ENCODE data around the gene ROCK2. TPM values are rescaled to one million over a fixed set of nuclear protein-coding genes. Genes with fewer than 3 reads are reported as not detected.

The ROCK2 gene
- total RNA-seq = 18.8 and 19.3 TPM in 2 replicates

DNA sequence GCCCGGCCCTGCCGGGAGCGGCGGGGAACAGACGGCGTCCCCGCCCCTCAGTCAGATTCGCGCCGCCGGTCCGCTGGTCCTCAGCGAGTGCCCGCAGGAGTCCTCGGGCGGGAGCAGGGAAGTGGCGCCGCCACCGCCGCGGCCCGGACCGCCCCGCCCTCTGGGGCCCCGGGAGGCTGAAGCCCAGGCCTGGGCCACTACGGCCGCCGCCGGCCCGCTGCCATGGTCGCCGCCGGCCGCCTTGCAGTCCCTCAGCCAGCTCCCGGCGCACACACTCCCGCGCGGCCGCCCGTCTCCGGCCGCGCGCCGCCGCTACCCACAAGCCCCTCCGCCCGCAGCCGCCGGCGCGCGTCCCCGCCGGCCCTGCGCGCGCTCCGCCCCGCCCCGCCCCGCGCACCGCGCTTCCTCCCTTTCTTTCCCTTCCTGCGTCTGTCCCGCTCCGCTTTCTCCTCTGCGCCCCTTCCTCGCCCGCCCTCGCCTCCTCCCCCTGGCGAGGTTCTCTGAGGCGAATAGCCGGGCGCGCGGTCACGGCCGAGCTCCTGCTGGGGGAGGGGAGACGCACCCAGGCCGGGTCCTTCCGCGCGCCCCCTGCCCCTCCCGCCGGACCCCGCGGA is at the start of gene ROCK2:
Gene ROCK2, minus strand, starts transcription at position 295 of the 614 bp plus-strand sequence. CDS start 500 bp downstream, outside the sequence.
- intact Hi-C loops (cut with micrococcal nuclease) = loop anchor here (2.0 to 10.0 kb wide), 4 partner anchors 110 to 1370 kb away; partner anchors contain the start of genes PDIA6 and TRIB2

DNA sequence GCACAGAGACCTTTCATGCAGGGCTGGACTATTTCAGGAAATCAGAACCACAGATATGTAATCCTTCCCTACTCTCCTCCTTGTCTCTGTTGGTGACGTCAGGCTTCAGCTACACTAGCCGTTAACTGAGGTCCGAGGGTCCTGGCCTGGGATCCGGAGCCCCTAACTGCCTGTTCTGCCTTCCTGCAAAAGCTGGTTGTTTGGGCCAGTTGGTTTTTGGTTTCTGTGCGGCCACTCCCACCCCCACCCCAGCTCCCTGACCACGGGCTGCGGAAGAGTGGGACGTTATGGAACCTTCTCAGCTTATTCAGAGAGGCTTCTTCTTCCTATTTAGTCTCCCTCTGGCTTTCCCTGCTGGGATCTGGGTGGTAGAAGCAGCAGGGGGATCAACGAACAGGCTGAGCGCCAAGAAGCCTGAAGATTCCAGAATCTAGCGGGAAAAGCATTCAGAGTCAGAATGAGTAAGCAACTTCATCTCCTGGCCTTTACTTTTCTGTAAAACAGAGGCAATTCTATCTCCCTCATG is 49.3 kb upstream of the ROCK2 start:
- intact Hi-C loops (cut with micrococcal nuclease) = no loop called here

DNA sequence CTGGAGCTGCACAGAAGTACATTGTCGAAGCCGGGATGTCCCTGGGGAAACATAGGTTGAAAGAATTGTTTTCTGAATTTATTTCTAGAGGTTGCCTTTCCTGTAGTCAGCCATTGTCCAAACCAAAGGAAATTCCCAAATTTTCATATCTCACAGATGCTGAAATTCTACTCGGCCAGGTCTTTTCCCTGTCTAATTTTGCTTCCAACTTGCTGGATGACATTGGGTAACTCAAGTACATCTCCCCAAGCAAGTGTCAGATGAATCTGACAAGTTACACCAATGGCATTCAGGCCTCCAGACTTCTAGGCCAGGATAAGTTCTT is 47.5 kb upstream of the ROCK2 start:
- intact Hi-C loops (cut with micrococcal nuclease) = no loop called here

DNA sequence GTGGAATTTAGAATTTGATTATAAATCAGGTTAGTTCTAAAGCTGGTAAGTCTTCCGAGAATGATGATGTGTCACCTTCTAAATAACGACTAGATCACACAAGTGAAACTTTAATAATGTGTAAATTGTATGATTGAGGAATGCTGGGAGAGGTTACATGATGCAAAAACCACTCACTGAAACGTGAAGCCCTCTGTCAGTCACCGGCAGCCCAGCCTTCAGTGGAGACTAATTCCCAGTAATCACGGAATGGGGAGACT is 45.9 kb upstream of the ROCK2 start:
- intact Hi-C loops (cut with micrococcal nuclease) = no loop called here

DNA sequence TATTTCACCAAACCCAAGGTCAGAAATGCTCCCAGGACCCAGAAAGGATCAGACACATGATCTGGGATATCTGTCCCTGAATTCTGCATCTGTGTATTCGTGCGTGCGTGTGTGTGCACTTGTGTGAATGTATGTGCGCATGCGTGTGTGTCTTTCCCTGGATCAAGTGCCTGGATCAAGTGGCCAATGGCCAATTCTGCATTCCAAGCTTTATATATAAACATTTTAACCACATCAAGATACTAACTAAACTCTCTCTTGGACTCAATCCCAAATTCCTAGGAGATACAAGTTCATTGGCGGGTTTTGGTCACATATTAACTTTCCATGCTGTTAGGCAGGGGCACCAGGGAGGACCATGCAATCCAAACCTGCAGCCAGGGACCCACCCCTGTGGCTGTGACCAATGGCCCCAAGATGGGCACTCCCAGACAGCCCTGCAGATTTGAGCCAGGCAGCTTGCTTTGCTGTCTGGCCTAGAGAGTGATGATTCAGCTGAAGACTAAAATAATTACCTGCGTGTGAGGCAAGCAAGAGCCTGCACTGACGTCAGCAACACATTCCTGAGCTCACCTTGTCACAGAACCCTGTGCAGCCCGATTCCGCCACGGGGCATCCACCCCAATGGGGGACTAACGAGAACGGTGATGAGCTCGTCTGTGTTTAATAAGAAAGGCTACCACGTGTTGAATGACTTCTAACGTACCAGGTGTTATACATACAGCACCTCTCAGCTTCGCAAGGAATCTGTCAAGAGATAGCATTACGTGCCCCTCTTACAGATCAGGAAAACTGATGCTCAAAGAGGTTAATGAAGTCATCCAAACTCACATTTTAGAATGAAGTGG is 45.3 kb upstream of the ROCK2 start:
- intact Hi-C loops (cut with micrococcal nuclease) = no loop called here

DNA sequence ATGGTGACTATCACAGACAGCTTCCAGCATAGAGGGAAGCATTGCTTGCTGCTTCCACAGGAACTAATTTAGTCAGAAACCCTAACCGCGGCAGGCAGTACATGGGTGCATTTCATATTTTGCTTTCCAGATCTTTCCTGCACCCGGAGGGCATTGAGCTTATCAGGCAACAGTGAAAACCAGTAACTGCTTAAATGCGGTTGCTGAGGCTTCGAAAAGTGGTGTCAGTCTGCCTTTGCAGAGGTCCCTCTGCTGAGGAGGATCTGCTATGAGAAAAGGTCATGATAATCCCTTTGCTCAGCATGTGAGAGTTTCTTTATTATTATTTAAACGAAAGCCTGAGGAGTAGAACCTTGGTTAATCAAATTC is 44.6 kb upstream of the ROCK2 start:
- intact Hi-C loops (cut with micrococcal nuclease) = no loop called here

DNA sequence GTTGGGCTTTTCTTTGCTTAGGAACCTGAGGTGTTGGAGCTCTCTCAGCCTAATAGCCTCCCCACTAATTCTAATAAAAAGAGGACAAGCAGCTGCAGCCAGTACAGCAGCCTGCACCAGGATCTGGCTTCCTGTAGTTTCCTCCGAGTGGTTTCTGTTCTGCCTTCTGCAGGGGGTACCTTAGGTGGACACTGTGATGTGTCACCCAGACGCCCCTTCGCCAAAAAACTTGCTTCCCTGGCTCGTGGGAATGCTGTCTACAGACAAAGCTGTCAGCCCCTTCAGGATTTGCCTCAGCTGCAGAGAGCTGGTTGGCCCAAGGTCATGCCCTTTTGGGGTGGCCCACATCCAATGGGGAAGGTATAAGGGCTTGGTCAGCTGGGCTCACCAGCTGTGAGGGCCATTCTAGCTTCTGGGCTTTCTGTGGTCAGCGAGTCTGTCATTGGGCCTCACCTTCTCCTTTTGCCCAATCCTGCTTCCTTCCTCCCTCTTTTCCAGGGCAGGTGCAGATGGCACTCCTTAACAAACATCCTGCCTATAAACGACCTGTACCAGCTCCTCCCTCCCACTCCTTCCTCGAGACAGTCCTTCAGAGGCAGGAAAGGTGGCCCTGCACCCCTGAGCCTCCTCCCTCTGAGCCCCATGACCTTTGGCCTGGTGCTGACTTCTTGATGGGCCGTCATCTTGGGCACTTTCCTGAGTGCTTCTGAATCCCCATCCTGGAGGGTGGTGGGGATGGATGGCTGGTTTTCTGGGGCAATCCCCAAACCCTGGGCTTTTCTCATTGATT is 44.0 kb upstream of the ROCK2 start:
- intact Hi-C loops (cut with micrococcal nuclease) = no loop called here

DNA sequence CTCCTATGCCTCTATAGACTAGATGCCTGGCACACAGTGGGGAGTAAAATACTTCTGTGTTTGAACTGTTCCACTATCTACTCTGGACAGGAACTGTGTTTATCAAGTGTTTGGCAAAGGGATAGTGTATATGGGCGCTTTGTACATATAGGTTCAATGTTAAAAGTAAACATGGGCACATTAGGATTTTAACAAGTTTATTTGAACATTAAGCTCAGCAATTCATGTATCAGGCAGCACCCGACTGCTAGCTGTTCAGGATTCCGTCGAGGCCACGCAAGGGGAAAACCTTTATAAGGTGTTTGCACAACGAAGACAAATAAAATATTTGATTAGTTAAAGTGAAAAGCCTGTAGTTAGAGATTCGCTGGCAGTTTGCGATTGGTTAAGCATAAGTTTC is 43.4 kb upstream of the ROCK2 start:
- intact Hi-C loops (cut with micrococcal nuclease) = no loop called here

DNA sequence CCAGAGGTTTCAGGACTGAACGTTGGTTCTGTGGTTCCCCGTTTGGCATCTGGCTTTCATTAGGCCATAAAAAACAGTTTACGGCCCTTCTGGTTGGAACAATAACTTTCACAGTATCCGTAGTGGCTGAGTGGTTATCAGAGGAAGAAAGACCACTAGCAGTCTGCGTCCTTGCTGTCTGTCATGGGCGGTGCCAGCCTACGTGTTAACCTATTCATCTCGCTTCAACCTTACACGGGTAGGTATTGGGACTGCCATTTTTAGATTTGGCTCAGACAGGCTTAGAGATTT is 42.6 kb upstream of the ROCK2 start:
- intact Hi-C loops (cut with micrococcal nuclease) = no loop called here

DNA sequence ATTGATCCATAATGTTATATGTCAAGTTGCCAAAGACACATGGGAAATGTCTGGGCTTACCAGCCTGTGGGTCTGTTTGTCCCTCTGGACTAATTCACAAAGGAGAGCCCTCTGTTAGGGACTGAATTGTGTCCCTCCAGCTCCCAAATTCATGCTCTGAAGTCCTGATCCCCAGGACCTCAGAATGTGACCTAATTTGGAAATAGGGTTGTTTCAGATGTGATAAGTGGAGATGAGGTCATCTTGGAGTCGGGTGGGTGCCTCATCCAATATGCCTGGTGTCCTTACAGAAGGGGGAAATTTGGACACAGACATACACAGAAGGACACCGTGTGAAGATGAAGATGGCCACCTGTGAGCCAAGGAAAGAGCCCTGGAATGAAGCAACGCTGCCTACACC is 41.4 kb upstream of the ROCK2 start:
- intact Hi-C loops (cut with micrococcal nuclease) = no loop called here

DNA sequence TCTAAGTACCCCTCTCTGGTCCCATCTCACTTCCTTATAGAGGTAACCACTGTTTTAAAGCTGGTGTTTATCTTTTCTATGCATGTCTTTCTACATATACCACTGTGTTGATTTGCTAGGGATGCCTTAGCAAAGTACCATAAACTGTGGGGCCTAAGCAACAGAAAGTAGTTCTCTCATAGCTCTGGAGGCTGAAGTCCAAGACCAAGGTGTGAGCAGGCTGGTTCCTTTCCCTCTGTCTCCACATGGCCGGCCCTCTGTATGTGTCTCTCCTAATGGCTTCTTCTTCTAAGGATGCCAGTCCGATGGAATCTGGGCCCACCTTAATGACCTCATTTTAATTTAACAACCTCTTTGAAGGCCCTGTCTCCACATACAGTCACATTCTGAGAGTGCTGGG is 40.8 kb upstream of the ROCK2 start:
- intact Hi-C loops (cut with micrococcal nuclease) = no loop called here

DNA sequence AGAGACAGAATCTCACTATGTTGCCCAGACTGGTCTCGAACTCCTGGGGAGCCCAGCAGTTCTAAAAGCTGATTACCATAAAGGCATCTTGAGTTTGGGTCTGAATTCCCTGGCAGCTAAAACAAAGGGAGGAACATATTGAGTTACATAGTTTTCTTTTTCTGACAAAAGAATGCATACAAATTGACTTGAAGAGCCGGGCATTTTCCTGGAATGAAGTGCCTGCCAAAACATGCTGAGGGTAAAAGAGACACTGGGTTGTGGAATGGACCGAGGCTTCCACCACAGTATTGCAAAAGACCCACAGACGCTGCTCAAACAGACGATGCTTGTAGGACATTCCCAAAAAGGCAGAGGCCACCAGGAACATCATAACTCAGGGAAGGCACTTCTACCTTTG is 35.1 kb upstream of the ROCK2 start:
- intact Hi-C loops (cut with micrococcal nuclease) = no loop called here

DNA sequence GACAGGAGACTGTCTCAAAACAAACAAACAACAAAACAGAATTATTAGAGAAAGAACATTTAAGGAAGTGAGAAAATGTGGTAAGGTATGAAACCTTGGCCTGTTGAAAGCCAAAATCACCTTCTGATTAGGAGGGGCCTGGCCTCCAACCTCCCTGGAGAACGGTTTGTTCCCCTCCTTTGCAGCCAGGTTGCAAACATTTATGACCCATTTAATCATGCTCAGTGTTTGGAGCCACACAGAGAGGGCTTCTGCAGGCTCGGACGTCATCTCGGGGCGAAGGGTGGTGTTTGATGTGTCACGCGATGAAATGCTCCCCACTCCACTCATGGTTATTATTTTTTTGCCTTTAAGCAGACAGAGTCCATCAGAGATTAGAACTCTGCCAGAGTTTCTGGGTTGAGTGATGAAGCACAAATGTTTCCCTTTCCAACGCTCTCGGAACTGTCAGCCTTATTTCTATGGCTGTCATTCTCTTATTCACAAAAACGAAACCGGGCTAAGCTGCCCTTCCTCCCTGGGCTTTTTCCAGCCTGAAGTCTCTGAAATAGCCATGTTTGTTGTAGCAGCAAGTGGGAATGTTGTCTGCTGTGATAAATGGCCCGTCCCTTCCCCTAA is 33.6 kb upstream of the ROCK2 start:
- intact Hi-C loops (cut with micrococcal nuclease) = no loop called here

DNA sequence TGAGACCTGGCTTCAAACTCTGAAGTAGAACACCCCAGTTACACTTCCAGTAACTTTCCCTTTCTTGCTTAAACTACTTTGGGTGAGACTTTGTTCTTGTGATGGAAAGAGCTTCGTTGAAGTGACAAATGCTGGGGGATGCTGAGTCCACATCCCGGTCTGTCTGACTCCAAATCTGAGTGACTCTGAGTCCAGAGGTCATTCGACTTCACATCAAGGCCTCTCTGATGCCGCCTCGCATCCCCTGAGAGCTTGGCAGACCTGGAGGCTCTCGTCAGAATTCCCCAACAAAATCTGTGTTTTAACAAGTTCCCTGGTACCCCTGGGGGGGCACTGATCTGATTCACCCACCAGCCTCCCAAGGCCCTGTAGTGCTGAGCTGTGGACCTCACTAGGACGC is 31.6 kb upstream of the ROCK2 start:
- intact Hi-C loops (cut with micrococcal nuclease) = no loop called here

DNA sequence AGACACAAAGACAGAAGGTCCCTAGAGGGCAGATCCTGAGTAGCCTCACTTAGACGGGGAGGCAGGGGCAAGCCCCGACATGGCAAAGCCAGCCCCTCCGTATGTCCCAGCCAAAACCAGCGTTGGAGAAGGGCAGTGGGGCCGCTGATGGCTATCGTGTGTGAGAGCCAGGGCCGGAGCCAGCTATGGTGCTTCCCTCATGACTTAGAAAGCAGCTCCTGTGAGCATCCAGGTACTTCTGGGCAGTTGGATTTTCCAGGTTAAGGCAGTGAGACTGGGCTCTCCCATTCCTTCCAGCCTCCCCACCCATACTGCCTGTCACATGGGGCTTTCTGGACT is 31.2 kb upstream of the ROCK2 start:
- intact Hi-C loops (cut with micrococcal nuclease) = no loop called here

DNA sequence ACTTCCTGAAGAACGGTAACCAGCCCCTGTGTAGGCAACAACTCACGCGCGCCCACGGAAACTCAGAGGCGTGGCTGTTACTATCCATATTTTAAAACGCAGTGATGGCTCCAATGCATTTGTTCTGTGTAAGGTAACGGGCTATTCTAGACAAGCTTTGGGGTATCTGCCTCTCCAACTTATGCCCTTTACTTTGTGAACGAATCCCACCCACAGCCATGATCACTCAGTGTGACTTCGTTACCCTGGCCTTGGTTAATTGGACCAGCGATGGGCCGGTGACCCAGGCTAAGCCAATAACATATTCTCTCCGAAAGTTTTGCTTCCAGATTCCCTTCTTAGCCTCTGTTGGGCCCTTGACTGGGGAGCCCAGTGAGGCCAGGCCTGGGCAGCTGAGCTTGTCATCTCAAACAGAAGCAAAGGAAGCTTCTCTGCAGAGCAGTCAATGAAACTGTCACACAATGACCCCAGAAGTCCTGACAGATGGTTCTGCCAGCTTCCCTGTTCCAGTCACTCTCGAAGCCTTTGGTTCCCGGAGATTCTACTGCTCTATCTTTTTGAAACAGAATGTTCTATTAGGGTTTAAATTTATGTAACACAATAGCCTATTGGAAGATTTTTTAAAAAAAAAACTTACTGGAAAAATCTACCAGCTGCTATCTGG is 30.7 kb upstream of the ROCK2 start:
- intact Hi-C loops (cut with micrococcal nuclease) = no loop called here

DNA sequence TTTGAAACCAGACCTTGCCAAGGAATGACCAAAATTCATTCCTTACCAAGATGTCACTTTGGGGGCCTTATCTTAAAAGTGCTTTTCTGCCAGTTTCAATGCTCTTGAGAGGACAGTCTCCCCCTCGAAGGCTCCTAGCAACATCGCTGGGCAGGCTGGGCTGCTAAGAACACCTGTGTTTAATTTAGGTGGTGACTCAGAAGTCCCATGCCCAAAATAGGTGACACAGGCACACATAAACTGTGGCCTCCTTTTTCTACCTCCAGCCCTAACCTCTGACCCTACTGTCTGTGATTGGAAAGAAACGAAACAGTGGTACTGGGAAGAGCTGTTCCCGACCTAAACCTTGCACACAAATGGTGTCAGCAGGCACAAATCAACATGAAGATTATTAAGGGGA is 28.7 kb upstream of the ROCK2 start:
- intact Hi-C loops (cut with micrococcal nuclease) = no loop called here

DNA sequence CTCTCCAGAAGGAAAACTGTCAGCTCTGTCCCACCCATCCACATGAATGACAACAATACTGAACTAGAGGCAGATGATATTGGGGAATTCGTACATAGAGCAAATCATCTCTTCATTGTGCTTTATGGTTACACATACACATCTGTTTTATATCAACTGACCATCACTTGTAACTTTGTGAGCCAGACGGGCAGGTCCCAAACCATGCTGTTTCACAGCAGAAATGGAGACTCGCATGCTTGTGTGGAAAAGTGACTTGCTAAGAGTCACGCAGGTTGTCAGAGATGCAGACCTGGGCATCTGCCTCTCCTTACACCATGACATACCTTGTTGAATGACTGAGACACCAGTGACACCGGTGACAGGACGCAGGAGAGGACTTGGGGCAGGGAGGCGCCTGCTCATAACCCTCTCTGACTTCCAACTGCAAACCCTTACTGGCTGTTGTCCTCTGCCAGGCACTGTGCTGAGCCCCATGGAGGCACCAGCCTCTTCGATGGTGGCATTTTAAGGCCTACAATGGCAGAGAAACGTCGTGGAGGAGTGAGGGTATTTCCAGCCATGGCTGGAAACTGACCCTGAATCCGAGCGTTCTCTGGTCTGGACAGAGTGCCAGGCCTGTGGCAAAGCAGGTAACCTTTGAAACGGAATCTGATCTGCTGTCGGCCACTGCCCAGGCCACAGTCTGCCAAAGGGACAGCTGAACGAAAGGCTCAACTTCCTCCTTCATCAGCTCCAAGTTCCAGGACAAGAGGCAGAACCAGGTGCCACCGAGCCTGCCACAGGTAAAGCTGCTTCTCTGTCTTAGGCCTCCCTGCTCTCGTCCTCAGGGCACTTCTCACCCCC is 26.9 kb upstream of the ROCK2 start:
- intact Hi-C loops (cut with micrococcal nuclease) = no loop called here

DNA sequence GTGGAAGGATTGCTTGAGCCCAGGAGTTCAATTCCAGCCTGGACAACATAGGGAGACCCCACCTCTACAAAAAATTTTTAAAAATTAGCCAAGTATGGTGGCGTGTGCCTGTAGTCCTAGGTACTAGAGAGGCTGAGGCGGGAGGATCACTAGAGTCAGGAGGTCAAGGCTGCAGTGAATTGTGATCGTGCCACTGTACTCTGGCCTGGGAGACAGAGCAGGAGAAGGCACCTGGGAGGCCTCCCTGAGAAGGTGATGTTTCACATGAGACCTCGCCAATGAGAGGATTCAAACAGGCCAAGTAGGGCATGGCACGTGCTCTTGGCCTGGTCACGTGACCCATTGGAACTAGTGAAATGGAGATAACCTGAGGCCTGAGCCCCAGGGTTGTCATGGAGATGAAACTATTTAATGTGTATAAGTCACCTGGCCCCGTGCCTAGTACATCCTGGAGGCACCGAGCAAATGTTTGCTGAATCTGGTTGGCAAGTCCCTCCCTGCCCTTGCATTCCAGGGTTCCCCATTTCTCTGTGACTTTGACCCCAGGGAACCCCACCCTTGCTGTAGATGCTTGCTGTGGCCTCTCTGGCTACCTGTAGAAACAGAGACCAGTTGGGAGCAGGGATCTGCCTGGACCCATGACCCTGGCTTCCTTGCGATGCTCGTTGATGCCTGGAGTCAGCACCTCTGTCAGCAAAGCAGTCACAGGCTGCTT is 26.1 kb upstream of the ROCK2 start:
- intact Hi-C loops (cut with micrococcal nuclease) = no loop called here

DNA sequence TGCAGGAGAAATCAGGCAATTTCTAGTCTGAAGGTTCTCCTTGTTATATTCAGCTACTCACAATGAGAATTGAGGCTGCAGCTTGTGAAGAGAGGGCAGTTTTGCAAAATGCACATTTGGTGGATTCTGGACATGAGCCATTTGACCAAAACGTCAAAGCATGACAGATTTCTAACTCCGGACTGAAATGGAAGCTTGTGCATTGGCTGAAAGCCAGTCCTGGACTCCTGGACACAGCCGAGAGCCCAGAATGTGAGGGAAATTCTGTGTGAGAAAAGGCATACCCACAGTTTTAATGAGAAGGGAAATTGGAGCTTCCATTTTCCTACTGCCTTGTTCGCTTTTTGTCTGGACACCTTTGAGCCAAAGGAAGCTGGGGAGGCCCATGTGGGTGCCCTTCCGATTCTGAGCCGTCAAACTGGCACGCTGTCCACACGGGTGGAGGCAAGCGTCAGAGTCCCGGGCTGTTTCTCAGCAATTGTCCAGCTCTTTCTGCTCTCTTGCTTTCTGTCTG is 23.7 kb upstream of the ROCK2 start:
- intact Hi-C loops (cut with micrococcal nuclease) = no loop called here
